ENCODE results near the gene FLAD1.

FLAD1 gene

DNA sequence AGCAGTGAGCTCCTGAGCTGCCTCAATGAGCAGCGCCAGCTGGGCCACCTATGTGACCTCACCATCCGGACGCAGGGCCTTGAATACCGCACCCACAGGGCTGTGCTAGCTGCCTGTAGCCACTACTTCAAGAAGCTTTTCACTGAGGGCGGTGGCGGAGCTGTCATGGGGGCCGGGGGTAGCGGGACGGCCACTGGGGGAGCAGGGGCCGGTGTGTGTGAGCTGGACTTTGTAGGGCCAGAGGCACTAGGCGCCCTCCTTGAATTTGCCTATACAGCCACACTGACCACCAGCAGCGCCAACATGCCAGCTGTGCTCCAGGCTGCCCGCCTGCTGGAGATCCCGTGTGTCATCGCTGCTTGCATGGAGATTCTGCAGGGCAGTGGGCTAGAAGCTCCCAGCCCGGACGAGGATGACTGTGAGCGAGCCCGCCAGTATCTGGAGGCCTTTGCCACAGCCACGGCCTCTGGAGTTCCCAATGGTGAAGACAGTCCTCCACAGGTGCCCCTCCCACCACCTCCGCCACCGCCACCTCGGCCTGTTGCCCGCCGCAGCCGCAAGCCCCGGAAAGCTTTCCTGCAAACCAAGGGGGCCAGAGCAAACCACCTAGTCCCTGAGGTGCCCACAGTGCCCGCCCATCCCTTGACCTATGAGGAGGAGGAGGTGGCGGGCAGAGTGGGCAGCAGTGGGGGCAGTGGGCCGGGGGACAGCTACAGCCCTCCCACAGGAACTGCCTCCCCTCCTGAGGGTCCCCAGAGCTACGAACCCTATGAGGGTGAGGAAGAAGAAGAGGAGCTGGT is 31.8 kb downstream of the FLAD1 start:
- no peak for DNase-seq (ENCODE audit: low read depth in 2 of 2, low spot score in 1 of 2)

DNA sequence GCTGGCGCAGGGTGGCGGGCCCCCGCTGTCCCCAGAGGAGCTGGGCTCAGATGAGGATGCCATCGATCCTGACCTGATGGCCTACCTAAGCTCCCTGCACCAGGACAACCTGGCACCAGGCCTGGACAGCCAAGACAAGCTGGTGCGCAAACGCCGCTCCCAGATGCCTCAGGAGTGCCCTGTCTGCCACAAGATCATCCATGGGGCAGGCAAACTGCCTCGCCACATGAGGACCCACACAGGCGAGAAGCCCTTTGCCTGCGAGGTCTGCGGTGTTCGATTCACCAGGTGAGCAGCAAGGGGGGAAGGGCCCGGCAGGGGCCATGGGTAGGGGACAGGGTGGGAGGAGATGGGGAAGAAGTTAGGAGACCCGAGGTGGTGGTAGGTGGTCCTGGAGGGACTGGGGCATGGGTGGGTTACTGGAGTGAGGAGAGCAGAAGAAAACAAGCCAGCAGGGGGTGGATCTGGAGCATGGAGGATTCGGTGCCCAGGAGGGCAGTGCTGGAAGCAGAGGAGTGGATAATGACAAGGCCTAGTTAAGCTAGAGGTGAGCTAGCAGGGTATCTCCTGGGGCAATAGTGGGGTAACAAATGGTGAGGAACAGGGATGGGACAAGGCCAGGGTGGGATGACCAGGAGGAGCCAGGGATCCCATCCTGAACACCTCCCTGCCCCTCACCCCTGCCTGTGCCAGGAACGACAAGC is 32.5 kb downstream of the FLAD1 start:
- no peak for DNase-seq (ENCODE audit: low read depth in 2 of 2, low spot score in 1 of 2)

DNA sequence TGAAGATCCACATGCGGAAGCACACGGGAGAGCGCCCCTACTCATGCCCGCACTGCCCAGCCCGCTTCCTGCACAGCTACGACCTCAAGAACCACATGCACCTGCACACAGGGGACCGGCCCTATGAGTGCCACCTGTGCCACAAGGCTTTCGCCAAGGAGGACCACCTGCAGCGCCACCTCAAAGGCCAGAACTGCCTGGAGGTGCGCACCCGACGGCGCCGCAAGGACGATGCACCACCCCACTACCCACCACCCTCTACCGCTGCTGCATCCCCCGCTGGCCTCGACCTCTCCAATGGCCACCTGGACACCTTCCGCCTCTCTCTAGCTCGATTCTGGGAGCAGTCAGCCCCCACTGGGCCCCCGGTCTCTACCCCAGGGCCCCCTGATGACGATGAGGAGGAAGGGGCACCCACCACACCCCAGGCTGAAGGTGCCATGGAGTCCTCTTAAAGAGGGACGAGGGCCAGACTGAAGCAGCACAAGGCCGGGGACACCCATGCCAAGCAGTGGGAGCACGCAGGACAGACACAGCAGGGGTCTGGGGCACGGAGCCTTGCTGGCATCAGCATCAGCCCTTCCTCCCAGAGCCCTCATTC is 33.2 kb downstream of the FLAD1 start:
- no peak for DNase-seq (ENCODE audit: low read depth in 2 of 2, low spot score in 1 of 2)

- peak; percentile 77 to 83 for DNase-seq (ENCODE audit: low read depth in 2 of 2, low spot score in 1 of 2)
Observed at GRCh38 chr1:155017041-155017945, 34.1 kb downstream of the FLAD1 start.

GRCh38 chr1:155017946-155018316 is 34.8 kb downstream of the FLAD1 start:
- no peak for DNase-seq (ENCODE audit: low read depth in 2 of 2, low spot score in 1 of 2)

DNA sequence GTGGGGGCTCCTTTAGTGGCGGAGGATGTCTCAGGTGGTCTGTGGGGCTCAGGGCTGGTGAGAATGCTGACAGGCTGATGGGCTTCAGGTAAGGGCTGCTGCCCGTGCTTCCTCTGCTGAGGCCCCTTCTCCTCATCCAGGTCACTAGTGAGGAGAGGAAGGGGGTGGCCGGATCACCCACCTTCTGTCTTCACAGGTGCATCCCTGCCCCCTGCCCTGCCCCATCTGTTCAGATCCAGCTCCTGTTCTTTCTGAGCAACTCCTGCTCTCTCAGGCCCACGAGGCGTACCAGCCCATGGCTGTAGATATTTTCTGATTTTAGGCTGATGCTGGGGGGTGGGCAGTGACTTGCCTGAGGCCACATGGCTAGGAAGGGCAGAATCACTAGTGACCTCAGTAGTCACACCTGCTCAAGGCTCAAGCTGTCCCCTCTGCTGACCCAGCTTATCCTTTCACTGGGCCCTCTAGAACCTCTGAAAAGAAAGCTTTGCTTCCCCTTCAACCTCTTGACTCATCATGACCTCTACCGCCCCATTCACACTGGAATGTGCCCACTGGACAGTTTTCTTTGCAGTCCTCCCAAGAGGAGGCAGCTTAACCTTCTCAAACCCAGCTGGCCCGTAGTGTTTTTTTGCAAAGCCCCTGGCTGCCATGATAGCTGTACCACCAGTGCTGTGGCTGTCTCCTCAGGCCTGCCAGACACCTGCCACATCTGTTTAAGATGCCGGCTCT is 35.6 kb downstream of the FLAD1 start:
- DNase-seq (ENCODE audit: low read depth in 2 of 2, low spot score in 1 of 2) = no peak

DNA sequence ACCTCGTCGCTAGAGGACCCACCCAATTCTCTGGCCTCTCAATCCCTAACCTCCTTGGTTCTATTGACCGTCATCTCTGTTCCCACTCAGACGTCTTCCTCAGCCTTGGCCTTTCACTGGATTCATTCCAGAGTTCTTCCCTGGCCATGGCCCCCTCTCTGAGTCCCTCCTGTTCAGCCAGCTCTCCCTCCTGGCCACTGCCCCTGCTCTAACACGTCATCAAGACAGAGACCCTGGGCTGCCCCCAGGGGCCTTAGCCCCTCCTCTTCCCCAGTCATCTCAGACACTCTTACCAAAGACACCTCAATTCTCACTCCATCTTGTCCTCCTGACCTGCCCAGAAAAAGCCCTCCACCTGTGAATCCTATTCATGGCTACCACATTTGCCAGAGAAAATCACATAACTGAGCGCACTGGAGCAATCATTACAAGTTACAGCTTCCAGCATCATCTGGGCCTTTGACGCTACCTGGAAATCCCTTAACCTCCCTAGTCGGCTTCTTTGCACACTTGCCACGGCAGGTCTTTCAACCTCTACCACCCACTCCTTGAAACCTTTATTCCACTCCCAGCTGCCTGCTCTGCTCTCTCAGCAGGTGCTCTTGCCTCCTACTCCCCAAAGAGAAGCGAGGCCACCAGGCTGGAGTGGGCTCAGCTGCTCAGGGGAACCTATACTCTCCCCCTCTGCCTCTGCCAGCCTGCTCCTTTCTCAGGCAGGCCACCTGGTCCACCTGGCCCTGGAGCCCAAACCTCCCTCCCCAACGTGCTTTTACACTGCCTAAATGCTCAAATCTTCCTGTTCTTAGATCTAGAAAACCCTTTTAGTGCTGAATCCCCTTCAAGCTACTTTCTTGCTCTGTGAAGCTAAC is 36.5 kb downstream of the FLAD1 start:
- DNase-seq (ENCODE audit: low read depth in 2 of 2, low spot score in 1 of 2) = no peak

- no peak for DNase-seq (ENCODE audit: low read depth in 2 of 2, low spot score in 1 of 2)
Observed at GRCh38 chr1:155022136-155022926, 39.2 kb downstream of the FLAD1 start.

DNA sequence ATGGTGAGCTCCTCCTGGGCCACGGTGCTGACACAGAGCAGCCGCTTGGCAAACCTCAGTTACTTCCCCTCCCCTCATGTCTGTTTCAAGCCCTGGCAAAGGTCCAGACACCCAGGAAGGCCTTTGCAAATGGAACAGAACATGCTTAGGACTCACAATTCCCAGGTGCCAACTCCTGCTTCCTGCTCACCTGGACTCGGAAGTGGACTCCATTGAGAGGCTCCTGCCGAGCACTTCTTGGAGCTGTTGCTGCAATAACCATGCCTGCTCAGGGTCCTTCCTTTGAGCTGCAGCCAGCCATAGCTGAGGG is 39.7 kb downstream of the FLAD1 start:
- no peak for DNase-seq (ENCODE audit: low read depth in 2 of 2, low spot score in 1 of 2)

DNA sequence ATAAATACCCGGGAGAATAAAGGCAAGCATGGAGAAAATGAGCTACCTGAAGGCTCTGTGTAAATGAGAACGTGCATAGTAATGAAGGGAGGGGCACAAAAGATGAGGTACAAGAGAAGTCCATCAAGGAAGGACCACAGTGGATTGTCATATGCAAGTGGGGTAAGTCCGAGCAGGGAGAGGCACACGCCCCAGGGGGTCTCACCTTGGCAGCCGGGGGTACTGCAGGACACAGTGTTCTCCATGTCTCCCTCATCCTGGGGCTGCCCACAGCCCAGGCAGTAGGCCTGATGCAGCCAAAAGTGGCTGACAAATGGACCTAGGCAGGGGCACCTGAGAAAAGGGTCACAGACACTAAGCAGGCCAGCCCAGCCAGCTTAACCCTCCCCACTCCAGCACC is 40.5 kb downstream of the FLAD1 start:
- no peak for DNase-seq (ENCODE audit: low read depth in 2 of 2, low spot score in 1 of 2)

DNA sequence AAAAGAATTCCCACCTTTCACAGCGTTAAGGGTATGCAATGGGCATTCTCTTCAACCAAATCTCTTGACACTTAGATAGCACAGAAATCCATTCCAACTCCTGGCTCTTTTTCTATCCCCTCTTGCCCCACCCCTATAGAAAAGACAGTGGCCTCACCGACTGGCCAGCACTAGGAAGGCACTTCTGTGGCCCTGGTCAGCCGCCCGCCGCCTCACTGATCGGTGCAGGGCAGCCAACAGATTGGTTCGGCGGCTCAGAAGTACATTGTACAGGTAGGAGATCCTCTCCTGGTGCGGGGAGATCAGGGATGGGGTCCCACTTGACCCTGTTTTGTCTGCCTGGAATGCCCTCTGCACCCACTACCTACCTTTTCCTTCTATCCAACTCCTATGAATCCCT is 41.2 kb downstream of the FLAD1 start:
- no peak for DNase-seq (ENCODE audit: low read depth in 2 of 2, low spot score in 1 of 2)

DNA sequence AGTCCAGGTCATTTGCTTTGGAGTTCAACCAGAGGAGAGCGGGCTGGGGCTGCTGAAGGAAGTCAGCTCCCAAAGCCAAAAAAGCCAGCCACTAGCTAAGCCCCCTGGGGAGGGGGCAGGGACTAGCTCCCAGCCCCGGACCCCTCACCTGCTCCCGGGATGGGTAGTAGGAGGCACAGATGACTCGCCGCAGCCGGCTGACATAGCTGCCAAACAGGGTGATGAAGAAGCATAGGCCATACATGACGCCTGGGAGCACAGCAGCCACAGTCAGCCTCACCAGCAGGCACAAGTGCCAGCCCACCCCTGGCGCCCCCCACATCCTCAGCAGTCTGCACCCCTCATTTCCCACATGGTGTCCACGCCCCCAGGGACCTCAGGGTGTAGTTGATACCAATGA is 43.0 kb downstream of the FLAD1 start:
- DNase-seq (ENCODE audit: low read depth in 2 of 2, low spot score in 1 of 2) = no peak

GRCh38 chr1:155026588-155026987 is 43.4 kb downstream of the FLAD1 start:
- DNase-seq (ENCODE audit: low read depth in 2 of 2, low spot score in 1 of 2) = no peak

DNA sequence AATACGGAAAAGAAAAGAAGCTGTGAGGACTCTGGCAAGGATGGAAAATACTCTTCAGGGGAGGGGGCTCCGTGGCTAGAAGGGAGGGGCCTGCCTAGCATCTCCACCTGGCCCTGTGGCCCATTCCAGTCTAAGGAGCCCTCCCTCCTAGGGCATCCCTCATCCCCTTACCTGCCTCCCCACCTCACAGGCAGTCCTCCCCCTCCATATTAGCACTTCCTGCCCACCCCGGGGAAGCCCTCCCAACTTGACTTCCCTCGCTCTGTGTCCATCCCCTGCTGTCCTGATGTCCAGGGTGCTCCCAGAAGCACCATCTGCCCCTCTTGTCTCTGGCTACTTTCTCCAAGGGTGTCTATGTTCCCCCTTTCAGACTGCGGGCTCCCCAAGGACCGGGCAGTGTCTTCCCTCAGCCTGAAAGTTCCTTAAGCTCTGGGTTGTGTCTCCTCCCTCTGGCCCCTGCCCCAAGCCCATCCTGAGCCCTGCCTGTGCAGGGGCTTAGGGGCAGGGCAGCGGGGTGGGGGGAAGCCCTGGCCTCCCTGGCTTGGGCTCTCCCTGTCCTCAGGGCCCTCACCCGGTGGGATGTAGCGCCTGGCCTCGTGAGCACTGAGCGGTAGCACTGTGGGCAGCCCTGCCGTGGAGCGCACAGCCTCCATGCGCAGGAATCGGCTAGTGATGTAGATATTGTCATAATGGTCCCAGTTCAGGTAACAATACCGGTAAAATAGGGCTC is 46.5 kb downstream of the FLAD1 start:
- DNase-seq (ENCODE audit: low read depth in 2 of 2, low spot score in 1 of 2) = no peak

- no peak for DNase-seq (ENCODE audit: low read depth in 2 of 2, low spot score in 1 of 2)
Observed at GRCh38 chr1:155030243-155030795, 47.2 kb downstream of the FLAD1 start.

- no peak for DNase-seq (ENCODE audit: low read depth in 2 of 2, low spot score in 1 of 2)
Observed at GRCh38 chr1:155030899-155031298, 47.8 kb downstream of the FLAD1 start.

- no peak for DNase-seq (ENCODE audit: low read depth in 2 of 2, low spot score in 1 of 2)
Observed at GRCh38 chr1:155032886-155033285, 49.7 kb downstream of the FLAD1 start.

DNA sequence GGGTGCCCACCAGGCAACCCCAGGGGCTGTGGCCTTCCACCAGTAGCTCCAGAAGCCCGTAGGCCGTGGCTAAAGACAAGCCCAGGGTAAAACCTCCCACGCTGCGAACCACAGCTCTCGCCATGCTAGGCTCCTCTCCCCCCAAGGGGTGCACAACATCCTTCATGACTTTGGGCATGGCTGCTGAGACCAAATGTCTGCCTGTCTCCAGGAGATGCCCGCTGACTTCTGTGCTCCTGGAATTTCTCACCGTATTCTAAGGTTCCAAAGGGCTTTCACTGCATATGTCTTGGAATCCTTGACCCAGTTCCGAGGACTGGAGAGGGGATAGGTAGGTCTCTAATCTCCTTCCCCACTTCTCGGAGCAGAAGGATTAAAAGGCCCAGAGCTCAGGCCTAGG is 50.4 kb downstream of the FLAD1 start, which contains the start of the genes DCST1 and DCST2:
DCST1 (plus strand) TSS at position 301 of the 400 bp plus-strand sequence. CDS start 213 bp downstream, outside the sequence.
DCST2 (minus strand) TSS at position 258 of the 400 bp plus-strand sequence; CDS start at position 178, 80 bp downstream.
- no peak for DNase-seq (ENCODE audit: low read depth in 2 of 2, low spot score in 1 of 2)

All from stimulated activated CD8-positive, alpha-beta memory T cell treated with anti-CD3 and anti-CD28 coated beads, Interleukin-4, amount 100 ng/mL, for 4 hours (primary cell).